HPDE6-E6E7 (cell line): Measurements from ENCODE around the gene CSF3R.
A peak's percentile ranks its signal among the peaks of the same experiment; 100 is the strongest.

ENCODE experiments used
- DNase-seq: peaks from one replicate; pipeline ENCODE4 v3.0.0; 2011; ENCODE audit warnings: missing footprints; ENCODE audit errors: extremely low spot score

The CSF3R gene

DNA sequence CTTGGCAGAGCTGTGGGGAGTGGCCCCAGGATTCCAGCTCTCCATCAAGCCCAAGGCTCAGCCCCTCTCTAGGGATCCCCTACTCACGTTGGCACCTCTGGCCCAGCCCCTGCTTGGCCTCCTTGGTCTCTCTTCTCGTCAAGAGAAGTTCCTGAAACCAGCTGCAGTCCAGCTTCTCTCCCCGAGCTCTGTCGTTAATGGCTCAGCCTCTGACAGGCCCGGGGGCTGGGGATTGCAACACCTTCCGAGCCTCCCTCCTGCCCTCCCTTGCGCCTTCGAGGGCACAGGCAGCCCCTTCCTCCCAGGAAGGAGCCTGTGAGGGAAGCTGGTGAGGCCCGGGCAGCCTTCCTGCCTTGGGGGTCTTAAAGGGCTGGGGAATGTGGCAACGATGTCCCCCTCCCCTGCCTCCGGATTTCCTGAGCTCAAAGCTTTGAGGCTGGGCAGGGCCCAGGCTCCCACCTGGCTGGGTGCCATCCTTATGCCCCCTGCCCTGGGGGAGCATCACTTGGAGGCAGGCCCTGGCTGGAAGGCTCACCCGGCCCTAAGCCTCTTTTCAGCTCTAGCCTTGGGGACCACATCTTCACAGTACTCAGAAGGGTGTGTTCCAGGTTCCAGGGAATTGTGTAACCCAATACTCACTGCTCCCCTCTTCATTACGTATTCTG is at the start of gene CSF3R:
CSF3R (minus strand) TSS at position 190 of the 665 bp plus-strand sequence. CDS start 3,417 bp downstream, outside the sequence.
- DNase-seq = no peak

GRCh38 chr1:36531833-36532232 is 49.1 kb upstream of the CSF3R start:
- DNase-seq = no peak

DNA sequence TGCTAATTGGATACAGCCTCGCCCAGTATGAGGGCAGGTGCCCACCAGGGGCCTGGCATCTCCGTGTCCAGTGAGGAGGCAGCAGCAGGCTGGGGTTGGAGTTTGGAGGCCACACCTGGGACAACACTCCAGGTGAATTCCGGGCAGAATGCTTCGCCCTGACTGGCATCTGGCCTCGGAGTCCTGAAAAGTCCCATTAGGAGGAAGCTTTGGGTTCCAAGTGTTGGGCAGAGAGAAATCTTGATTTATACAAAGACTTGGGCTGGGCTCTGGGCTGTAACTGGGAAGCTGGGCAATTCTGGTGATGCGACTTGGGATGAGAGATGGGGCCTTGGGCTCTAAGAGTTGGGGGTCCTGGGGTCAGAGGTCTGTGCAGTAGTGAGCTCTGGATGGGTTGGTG is 48.1 kb upstream of the CSF3R start:
- no peak for DNase-seq

DNA sequence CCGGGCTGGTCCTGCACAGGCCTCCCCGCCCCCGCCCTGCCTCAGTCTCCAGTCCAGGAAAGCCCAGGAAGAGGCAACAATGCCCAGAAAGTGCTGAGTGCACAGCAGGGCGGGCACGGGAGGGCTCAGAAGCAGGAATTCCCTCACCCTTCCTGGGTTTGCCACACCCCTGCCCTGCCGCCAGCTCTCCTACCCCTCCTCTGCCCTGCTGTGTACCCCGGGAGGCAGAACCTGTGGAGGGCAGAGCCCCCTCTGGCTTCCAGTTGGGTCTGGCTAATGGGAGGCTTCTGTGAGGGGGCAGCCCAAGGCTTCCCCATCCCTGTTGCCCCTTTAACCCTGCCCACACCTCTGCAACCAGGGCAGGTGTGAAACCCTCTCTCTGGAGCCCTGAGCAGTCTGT is 47.5 kb upstream of the CSF3R start:
- DNase-seq = no peak

GRCh38 chr1:36529769-36530260 is 47.1 kb upstream of the CSF3R start:
- DNase-seq = no peak

DNA sequence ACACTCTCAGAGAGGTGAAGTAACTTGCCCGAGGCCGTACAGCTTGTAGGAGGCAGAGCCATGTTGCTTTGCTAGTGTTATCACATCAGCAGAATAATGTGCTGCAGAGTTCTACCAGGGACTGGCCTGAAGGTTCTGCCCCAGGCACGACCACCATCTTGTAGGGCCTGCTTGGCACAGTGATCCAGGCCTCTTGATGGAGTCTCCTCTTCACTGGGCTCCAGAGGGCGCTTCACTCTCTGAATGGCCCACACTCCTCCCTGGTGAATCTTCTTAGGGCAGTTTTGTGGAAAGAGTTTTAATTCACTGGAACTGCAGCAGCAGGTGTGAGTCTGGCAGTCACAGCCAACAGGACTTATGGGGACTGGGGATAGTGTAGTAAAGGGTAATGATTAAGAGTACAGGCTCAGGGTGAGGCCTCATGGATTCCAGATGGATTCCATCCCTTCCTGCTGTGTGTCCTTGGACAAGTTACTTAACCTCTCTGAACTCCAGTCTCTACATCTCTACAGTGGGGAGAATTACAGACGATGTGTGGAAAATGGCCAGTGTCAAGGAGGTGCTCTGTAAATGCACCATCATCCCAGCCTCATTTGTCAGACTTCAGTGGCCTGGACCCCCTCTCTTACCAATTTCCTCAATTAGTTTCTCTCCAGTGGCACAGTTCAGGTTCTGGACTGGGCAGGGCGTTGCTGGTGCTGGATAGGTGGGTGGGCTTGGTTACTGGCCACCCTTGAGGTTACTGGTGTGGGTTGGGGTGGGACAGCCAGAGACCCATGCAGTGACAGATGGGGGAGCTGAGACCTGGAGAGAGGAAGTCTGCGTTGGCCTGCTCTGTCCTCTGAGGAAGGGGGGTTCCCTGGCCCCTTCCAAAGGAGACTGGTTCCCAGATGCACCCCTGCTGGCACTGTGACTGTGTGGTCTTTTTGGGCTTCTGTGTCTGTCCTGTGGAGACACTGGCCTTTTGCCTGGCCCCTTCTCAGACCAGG is 45.9 kb upstream of the CSF3R start:
- DNase-seq = no peak

- no peak for DNase-seq
These were observed 42.5 kb upstream of the CSF3R start for GRCh38 chr1:36525166-36525565.

- no peak for DNase-seq
These were observed 41.8 kb upstream of the CSF3R start for GRCh38 chr1:36524359-36525062.

DNA sequence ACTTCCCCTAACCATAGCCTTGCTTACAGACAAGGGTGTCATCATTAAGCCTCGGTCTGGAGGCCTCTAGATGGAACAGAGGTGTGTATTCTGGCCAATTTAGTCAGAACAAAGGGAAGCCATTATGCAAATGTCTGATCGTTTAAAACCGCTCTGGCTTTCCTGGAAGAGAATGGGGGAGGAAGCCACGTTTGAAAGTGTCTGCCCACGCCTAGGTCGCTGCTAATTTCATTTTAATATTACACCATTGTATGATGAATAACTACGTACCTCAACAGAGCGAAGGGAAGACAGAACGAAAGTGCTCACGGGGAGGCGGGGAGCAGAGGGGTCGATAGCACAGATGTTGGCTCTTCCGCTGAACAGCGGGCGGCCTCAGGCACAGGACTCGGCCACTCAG is 41.1 kb upstream of the CSF3R start:
- DNase-seq = no peak

GRCh38 chr1:36523230-36523495 is 40.5 kb upstream of the CSF3R start:
- no peak for DNase-seq

DNA sequence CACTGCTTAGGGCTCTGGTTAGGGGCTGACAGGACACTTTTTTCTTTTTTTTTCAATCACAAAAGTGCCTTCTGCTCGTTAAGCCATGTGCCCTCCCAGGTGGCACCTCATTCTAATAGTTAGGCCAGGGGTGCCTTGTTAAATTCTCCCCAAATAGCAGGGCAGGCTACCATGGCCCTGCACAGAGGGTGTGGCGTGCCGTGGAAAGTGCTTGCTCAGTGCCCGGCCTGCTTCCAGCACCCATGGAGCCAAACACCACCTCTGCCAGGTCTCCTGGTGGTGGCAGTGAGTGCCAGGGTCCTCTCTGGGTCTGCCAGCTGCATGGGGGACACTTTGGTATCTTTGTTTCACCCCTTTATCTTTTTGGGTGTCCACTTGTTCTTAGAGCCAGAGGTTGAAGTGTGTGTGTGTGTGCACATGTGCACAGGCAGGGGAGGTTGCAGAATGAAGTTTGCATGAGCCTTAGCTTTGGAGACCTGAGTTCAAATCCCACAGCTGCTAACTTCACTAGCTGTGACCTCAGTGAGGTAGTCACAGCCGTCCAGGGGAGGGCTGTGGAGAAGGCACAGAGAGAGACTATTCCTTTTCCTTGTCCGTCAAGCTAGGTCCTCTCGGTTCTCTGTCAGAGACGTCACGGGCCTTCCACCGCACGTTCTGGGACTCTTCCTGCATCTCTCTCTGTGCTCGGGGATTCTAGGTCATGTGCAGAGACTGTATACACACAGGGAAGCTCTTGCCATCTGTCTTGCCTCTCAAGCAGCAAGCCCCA is 39.9 kb upstream of the CSF3R start:
- DNase-seq = no peak

DNA sequence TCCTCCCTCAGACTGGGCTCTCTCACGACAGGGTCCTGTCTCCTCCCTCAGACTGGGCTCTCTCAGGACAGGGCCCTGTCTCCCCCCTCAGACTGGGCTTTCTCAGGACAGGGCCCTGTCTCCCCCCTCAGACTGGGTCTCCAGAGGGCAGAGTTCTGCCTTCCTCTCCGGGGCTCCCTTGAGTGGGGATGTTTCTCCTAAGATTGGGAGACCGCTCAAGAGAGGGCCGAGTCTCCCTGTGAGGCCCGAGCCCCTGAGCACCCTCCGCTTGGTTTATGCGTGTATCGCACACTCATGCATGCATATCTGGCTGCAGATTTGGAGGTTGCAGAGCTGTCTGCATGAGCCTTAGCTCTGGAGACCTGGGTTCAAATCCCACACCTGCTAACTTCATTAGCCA is 39.3 kb upstream of the CSF3R start:
- DNase-seq = no peak

DNA sequence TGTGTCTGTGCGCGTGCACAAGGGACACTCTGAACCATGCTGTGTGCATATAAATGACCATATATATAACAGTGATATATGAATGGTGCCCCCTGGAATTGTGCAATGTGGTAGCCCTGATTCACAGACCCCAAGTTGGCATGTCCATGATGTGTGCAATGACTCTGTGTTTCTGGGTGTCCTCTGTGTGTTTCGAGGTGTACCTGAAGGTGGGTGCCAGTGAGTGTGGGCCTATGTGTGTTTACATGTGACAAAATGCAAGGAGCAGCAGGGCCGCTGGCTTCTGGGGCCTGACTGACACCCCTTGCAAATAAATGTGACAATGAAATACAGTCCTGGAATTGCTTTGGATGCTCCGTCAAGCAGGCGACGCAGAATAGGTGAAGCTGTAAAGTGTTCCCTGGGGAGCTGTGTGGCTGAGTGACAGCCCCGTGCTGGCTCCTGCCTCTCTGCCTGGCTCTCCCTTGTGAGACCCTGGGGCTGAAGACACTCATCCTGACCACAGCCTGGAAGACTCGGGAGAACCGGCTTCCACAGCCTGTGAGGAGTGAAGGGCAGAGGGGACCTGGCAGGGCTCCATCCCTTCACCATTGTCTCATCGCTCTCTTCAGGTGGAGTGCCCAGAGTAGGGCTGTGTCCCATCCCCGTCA is 38.2 kb upstream of the CSF3R start:
- DNase-seq = no peak

DNA sequence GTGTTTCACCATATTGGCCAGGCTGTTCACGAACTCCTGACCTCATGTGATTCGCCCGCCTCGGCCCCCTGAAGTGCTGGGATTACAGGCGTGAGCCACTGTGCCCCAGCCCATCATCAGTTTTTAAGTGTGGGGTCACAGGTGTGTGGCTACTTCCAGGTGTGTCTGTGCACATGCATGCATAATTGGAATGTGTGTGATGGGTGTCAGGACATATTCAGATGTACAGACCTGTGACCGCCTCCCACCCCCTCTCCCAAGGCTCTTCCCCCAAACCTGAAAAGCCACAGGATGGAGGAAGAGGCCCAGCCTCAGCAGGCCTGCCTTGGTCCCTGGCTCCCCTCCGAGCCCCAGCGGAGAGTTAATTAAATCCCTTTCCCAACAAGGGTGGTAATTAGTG is 37.3 kb upstream of the CSF3R start:
- no peak for DNase-seq

GRCh38 chr1:36517011-36517771 is 34.5 kb upstream of the CSF3R start:
- no peak for DNase-seq

GRCh38 chr1:36516372-36517010 is 33.8 kb upstream of the CSF3R start:
- DNase-seq = peak; percentile 67

- no peak for DNase-seq
These were observed 32.8 kb upstream of the CSF3R start for GRCh38 chr1:36515315-36516138.

- no peak for DNase-seq
These were observed 31.8 kb upstream of the CSF3R start for GRCh38 chr1:36514501-36514900.
